D721Med (cell line): ENCODE measurements around the gene ELANE.
"Not testable (repeated sequence)": the region's sequence is repeated elsewhere in the genome, so short reads cannot be mapped to it uniquely, and the experiment has no call there.

Experiments
- DNase-seq: peaks from one replicate; pipeline ENCODE4 v3.0.0; 2011; ENCODE audit warnings: low spot score; ENCODE audit not compliant: insufficient read length
- FAIRE-seq: peaks from 2 replicates; lab custom pipeline; 2011; peaks lifted over from hg19 to GRCh38; lab: Jason Lieb, UNC
- CTCF ChIP-seq: IDR thresholded peaks from 2 replicates; pipeline ENCODE4 v1.5.1; 2012; ENCODE audit warnings: mild to moderate bottlenecking, control low read depth; ENCODE audit not compliant: insufficient read depth; ENCODE audit errors: missing control alignments

ELANE gene

GRCh38 chr19:845707-846521, 6.2 kb upstream of the ELANE start:
- FAIRE-seq = no peak
- DNase-seq = no peak
- TF ChIP-seq CTCF = no peak

GRCh38 chr19:848386-848921, 3.6 kb upstream of the ELANE start:
- DNase-seq = no peak
- FAIRE-seq = no peak
- no peak for TF ChIP-seq CTCF

GRCh38 chr19:849195-849594, 2.9 kb upstream of the ELANE start:
- not testable (repeated sequence) for DNase-seq, FAIRE-seq

GRCh38 chr19:850221-850978, 1.7 kb upstream of the ELANE start:
- no peak for TF ChIP-seq CTCF
- FAIRE-seq (no peak), DNase-seq (no peak)

GRCh38 chr19:850979-851335, 1.1 kb upstream of the ELANE start:
- TF ChIP-seq CTCF = no peak
- FAIRE-seq (no peak), DNase-seq (no peak)

GRCh38 chr19:853014-853585, 997 bp downstream of the ELANE start:
- DNase-seq (no peak), FAIRE-seq (no peak)
- no peak for TF ChIP-seq CTCF

GRCh38 chr19:853614-854220, 1.6 kb downstream of the ELANE start:
- not testable (repeated sequence) for FAIRE-seq, DNase-seq

GRCh38 chr19:854549-854948, 2.4 kb downstream of the ELANE start:
- DNase-seq (no peak), FAIRE-seq (no peak)

More at GRCh38 chr19:854549-854948, 2.4 kb downstream of the ELANE start:
- no peak for TF ChIP-seq CTCF
